Upper lobe of right lung (tissue), 1 donor: ENCODE results near the gene NUDT4B. TPM values are rescaled to one million over a fixed set of nuclear protein-coding genes. Genes with fewer than 3 reads are reported as not detected.
A peak's percentile ranks its signal among the peaks of the same experiment; 100 is the strongest.
"Not testable (repeated sequence)": the region's sequence is repeated elsewhere in the genome, so short reads cannot be mapped to it uniquely, and the experiment has no call there.

Source experiments
- ATAC-seq: fragments of 200-7000 bp; cut with Tn5 transposase; one replicate; pipeline ENCODE4 v1.9.1; 2020; ENCODE audit warnings: mild to moderate bottlenecking, moderate library complexity
- DNase-seq: peaks from one replicate; pipeline ENCODE4 v3.0.0-alpha.2; 2020
- H3K27ac ChIP-seq: fragments of 200-600 bp; one replicate; pipeline ENCODE4 v1.8.0; 2022
- H3K27me3 ChIP-seq: fragments of 200-600 bp; one replicate; pipeline ENCODE4 v1.8.0; 2022; ENCODE audit warnings: mild to moderate bottlenecking
- H3K36me3 ChIP-seq: fragments of 200-600 bp; one replicate; pipeline ENCODE4 v1.8.0; 2022
- H3K4me1 ChIP-seq: fragments of 200-600 bp; one replicate; pipeline ENCODE4 v1.8.0; 2022
- H3K4me3 ChIP-seq: fragments of 200-600 bp; one replicate; pipeline ENCODE4 v1.8.0; 2022; ENCODE audit warnings: mild to moderate bottlenecking
- H3K9me3 ChIP-seq: fragments of 200-600 bp; one replicate; pipeline ENCODE4 v1.8.0; 2022
- intact Hi-C: fragments of 100-400 bp; cut with DNase I; formaldehyde crosslinking; loops from one replicate; pipeline ENCODE4 v1.11.0; 2022
- long read RNA-seq: library from polyadenylated mRNA; unstranded; transcript quantifications from one replicate; pipeline ENCODE4 v2.0.0, GENCODE V29; 2021
- total RNA-seq: library from RNA; stranded (reverse); fragmentation: NEBNext Ultra II Directional; extraction: Animal tissue kit (Norgen Biotek cat#: 25700); gene quantifications from one replicate; pipeline ENCODE4 v1.2.1, GENCODE V29; 2021
- donor health status: DM: no; HTN: yes; CAD: no; lungs with severe emphysema.

Gene NUDT4B
- 1.8 TPM for total RNA-seq
- long read RNA-seq, partial matches to known transcripts, result 0 of 4 reads
- long read RNA-seq, other reads (novel, unspliced or antisense), result 0 of 4 reads

GRCh38 chr1:148748563-148749334 lies at the start of gene NUDT4B:
NUDT4B (plus strand) TSS chr1:148748774; CDS start chr1:148748953, 179 bp downstream.
- intact Hi-C loops, H3K27me3 ChIP-seq, DNase-seq, H3K9me3 ChIP-seq, H3K27ac ChIP-seq, H3K4me3 ChIP-seq, H3K36me3 ChIP-seq, H3K4me1 ChIP-seq: not testable (repeated sequence)
- ATAC-seq, result peak; percentile 84

- peak; percentile 69 for ATAC-seq
Observed at GRCh38 chr1:148699357-148699756, 49.2 kb upstream of the NUDT4B start.

GRCh38 chr1:148702242-148702641 lies 46.3 kb upstream of the NUDT4B start:
- DNase-seq, H3K4me3 ChIP-seq, H3K4me1 ChIP-seq, H3K27me3 ChIP-seq, intact Hi-C loops, H3K36me3 ChIP-seq, H3K27ac ChIP-seq, H3K9me3 ChIP-seq: not testable (repeated sequence)
- ATAC-seq, result peak; percentile 53

More at GRCh38 chr1:148699357-148699756, 49.2 kb upstream of the NUDT4B start:
- H3K9me3 ChIP-seq, H3K27me3 ChIP-seq, H3K36me3 ChIP-seq, DNase-seq, H3K4me3 ChIP-seq, H3K27ac ChIP-seq, H3K4me1 ChIP-seq, intact Hi-C loops: not testable (repeated sequence)

GRCh38 chr1:148703973-148704591 lies 44.5 kb upstream of the NUDT4B start:
- H3K4me1 ChIP-seq, H3K27ac ChIP-seq, DNase-seq, H3K27me3 ChIP-seq, H3K4me3 ChIP-seq, intact Hi-C loops, H3K36me3 ChIP-seq, H3K9me3 ChIP-seq: not testable (repeated sequence)
- ATAC-seq, result peak; percentile 68

- intact Hi-C loops, H3K27ac ChIP-seq, ATAC-seq, H3K4me3 ChIP-seq, H3K27me3 ChIP-seq, H3K4me1 ChIP-seq, H3K9me3 ChIP-seq, H3K36me3 ChIP-seq, DNase-seq: not testable (repeated sequence)
Observed at GRCh38 chr1:148705316-148705948, 43.1 kb upstream of the NUDT4B start.

- H3K4me1 ChIP-seq, DNase-seq, H3K27me3 ChIP-seq, H3K27ac ChIP-seq, ATAC-seq, H3K9me3 ChIP-seq, H3K4me3 ChIP-seq, H3K36me3 ChIP-seq, intact Hi-C loops: not testable (repeated sequence)
Observed at GRCh38 chr1:148708779-148709333, 39.7 kb upstream of the NUDT4B start.

- H3K9me3 ChIP-seq, H3K27me3 ChIP-seq, intact Hi-C loops, DNase-seq, H3K27ac ChIP-seq, H3K36me3 ChIP-seq, H3K4me3 ChIP-seq, ATAC-seq, H3K4me1 ChIP-seq: not testable (repeated sequence)
Observed at GRCh38 chr1:148710772-148711523, 37.6 kb upstream of the NUDT4B start.

GRCh38 chr1:148712353-148712752 lies 36.2 kb upstream of the NUDT4B start:
- H3K36me3 ChIP-seq, H3K9me3 ChIP-seq, H3K27ac ChIP-seq, intact Hi-C loops, H3K4me3 ChIP-seq, H3K4me1 ChIP-seq, H3K27me3 ChIP-seq, DNase-seq: not testable (repeated sequence)
- ATAC-seq, result peak; percentile 53

GRCh38 chr1:148715518-148715917 lies 33.1 kb upstream of the NUDT4B start:
- DNase-seq, H3K9me3 ChIP-seq, H3K36me3 ChIP-seq, H3K4me1 ChIP-seq, H3K27ac ChIP-seq, H3K4me3 ChIP-seq, intact Hi-C loops, H3K27me3 ChIP-seq: not testable (repeated sequence)
- ATAC-seq, result peak; percentile 69

GRCh38 chr1:148716966-148717520 lies 31.5 kb upstream of the NUDT4B start:
- peak; percentile 46 for ATAC-seq
- H3K27me3 ChIP-seq, H3K9me3 ChIP-seq, H3K27ac ChIP-seq, H3K4me3 ChIP-seq, intact Hi-C loops, DNase-seq, H3K36me3 ChIP-seq, H3K4me1 ChIP-seq: not testable (repeated sequence)

GRCh38 chr1:148720918-148721317 lies 27.7 kb upstream of the NUDT4B start:
- H3K27ac ChIP-seq, H3K9me3 ChIP-seq, ATAC-seq, intact Hi-C loops, H3K4me1 ChIP-seq, DNase-seq, H3K36me3 ChIP-seq, H3K4me3 ChIP-seq, H3K27me3 ChIP-seq: not testable (repeated sequence)

GRCh38 chr1:148722758-148723157 lies 25.8 kb upstream of the NUDT4B start:
- H3K4me1 ChIP-seq, DNase-seq, H3K27ac ChIP-seq, H3K36me3 ChIP-seq, intact Hi-C loops, H3K9me3 ChIP-seq, H3K4me3 ChIP-seq, H3K27me3 ChIP-seq: not testable (repeated sequence)
- ATAC-seq, result peak; percentile 28

GRCh38 chr1:148723515-148723914 lies 25.1 kb upstream of the NUDT4B start:
- H3K4me1 ChIP-seq, ATAC-seq: not testable (repeated sequence)

More at GRCh38 chr1:148723515-148723914, 25.1 kb upstream of the NUDT4B start:
- H3K27ac ChIP-seq, H3K27me3 ChIP-seq, H3K4me3 ChIP-seq, H3K9me3 ChIP-seq, intact Hi-C loops, H3K36me3 ChIP-seq, DNase-seq: not testable (repeated sequence)
